Fibroblast of pulmonary artery (primary cell): Measurements from ENCODE around the gene ANKRD34C.
"Not testable (repeated sequence)": the region's sequence is repeated elsewhere in the genome, so short reads cannot be mapped to it uniquely, and the experiment has no call there.

Source experiments
- DNase-seq: peaks from one replicate; pipeline ENCODE4 v3.0.0-alpha.2; 2010; ENCODE audit warnings: low read depth
- H3K4me3 ChIP-seq: replicated peaks from 2 replicates; pipeline ENCODE4 v1.5.1; 2011; ENCODE audit warnings: low read depth, mild to moderate bottlenecking, control low read depth, low read length, moderate library complexity
- CTCF ChIP-seq: IDR thresholded peaks from 2 replicates; pipeline ENCODE4 v1.5.1; 2011; ENCODE audit warnings: mild to moderate bottlenecking, control low read depth, low read length, inconsistent platforms; ENCODE audit errors: missing control alignments

The ANKRD34C gene

DNA sequence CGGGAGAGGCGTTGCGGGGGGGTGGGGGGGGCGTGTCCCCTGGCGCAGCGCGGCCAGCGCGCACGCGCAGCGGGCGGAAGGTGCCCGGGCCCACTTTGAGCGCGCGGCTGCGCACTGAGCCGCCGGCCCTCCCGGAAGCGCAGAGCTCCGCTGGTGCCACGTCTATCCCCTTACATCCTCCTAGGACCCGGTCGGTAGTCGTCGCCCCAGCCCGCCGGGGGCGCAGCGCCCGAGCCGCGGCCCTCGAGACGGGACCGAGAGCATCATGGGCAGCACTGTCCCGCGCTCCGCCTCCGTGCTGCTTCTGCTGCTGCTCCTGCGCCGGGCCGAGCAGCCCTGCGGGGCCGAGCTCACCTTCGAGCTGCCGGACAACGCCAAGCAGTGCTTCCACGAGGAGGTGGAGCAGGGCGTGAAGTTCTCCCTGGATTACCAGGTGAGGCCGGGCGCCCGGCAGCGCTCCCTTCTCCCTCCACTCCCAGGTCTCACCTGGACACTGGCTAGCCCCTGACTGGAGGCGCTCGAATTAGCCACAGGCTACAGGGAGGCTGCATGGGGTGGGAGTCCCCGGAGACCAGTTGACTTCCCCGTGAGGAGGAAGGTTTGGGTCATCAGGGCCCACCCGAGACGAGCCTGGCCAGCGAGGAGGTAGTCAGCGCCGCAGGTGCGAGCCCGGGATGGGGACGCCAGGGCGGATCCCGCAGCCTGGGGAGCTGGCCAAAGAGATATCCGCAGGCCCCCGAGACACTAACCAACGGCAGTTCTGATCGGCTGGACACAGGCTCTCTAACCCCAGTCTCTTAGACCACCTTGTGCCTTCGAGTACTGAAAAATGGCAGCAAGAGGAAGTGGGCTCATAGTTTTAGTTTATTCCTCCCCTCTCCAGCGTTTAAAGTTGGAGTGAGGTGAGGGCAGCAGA is 28.7 kb downstream of the ANKRD34C start, which contains the start of gene TMED3:
TSS of gene TMED3 (plus strand) at position 128 of the 916 bp plus-strand sequence. CDS start at position 266, 138 bp downstream.
- no peak for TF ChIP-seq CTCF
- peak; percentile 86 for DNase-seq
- H3K4me3 ChIP-seq, result peak within 1 kb of the TSS; percentile 86

DNA sequence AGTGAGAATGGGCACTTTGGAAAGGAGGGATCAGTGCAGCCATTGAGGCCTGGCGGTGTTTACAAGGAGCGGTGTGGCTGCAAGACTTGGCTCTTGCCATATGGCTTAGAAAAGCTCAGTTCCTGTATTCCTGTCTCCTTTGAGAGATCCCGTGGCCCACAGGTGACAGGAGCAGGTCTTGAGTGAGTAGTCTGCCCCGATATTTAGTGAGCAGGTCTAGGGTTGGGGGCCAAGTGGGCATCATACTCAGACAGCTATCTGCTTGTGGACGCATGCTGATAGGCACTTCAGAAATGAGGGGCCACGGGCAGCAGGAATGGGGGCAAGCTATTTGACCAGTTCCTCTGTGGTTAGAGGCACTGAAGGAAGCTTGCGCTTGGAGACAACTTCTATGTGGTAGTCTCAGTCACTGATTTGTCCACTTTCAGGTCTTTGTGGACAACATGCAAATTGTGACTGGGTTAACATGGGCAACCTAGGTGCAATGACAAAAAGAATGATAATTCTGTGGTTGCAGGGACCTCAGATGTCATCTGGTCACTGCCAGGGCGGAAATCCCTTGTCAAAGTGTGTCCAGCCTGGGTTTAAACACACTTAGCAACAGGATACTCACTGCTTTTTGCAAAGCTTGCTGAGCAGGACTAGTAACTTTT is 29.5 kb downstream of the ANKRD34C start:
- DNase-seq, result no peak
- no peak for TF ChIP-seq CTCF
- H3K4me3 ChIP-seq, result peak overlapping the region; percentile 86

DNA sequence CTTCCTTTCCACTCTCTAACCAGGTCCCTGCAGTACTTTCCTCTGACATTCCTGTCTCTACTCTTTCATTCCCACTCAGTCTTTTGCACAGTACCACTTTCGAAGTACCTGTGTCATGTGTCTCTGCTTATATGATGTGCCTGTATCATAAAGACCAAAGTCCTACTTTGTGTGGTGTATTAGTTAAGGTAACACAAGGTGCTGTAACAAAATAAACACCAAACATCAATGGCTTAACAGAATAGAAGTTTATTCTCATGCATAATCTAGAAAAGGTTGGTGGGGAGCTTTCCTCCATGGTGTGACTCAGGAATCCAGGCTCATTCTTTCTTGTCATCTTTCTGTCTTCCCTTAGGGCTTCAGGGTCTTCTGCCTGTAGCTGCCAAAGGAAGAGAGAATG is 31.7 kb downstream of the ANKRD34C start:
- DNase-seq, result no peak
- no peak overlapping the region for H3K4me3 ChIP-seq
- no peak for TF ChIP-seq CTCF

GRCh38 chr15:79314811-79315210 is 32.3 kb downstream of the ANKRD34C start:
- H3K4me3 ChIP-seq, result no peak overlapping the region
- TF ChIP-seq CTCF, result no peak
- DNase-seq, result no peak

DNA sequence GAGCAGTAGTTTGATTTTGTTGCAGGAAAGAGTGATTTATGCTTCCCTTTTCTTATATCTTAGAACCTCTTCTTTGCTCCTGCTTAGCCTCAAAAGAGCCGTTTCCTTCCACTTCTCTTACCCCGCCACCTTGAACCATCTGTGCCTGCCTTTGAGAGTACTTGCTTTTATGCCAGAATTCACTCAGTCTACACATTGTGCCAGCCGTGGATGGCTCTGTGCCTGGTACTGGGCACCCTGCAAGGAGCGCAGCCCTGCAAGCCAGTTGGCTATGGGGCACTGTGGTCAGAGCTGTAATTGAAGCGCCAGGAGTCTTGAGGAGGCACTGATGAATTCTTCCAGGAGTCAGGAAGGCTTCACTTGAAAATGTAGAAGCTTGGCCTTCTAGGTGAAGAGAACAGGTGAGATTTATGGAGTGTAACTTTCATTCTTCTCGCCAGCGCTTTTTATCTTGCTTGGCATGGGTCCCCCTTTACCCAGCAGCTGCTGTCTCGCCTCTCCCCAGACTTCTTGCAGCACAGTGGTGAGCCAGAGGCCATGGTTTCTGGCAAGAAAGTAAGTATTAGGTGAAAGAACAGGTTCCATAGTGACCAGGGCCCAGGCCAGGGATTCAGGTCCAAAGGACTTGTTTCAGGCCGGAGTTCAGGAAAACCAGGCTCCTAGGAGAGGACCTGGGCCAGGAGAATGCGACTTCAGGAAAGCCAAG is 33.3 kb downstream of the ANKRD34C start:
- DNase-seq, result no peak
- TF ChIP-seq CTCF, result no peak
- H3K4me3 ChIP-seq, result no peak overlapping the region

DNA sequence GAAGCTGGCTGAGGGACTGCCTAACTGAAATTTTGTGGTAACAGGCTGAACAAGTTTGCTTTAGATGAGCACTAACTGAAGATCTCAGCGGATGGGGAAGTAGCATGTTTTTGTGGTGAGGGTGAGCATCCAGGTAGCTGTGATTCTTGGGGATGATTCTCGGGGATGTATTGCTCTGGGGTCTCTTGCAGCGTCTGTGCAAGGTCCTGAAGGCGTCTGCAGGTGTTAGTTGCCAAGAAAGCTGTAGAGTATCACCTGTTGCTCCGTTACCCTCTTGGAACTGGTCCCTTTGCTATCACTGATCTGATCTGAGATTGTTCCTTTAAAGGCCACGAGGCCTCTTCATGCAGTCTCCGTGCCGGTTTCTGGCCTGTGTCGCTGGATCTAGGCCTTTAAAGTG is 34.3 kb downstream of the ANKRD34C start:
- no peak overlapping the region for H3K4me3 ChIP-seq
- no peak for TF ChIP-seq CTCF
- DNase-seq, result no peak

DNA sequence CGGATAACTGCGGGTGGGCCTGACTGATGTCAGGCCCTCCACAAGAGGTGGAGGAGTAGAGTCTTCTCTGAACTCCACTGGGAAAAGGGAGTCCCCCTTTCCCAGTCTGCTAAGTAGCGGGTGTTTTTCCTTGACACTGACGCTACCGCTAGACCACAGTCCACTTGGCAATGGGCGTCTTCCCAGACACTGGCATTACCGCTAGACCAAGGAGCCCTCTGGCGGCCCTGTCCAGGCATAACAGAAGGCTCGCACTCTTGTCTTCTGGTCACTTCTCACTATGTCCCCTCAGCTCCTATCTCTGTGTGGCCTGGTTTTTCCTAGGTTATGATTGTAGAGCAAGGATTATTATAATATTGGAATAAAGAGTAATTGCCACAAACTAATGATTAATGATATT is 37.5 kb downstream of the ANKRD34C start:
- not testable (repeated sequence) for DNase-seq, H3K4me3 ChIP-seq
